ENCODE measurements around the gene LMO7.
"Not testable (repeated sequence)": the region's sequence is repeated elsewhere in the genome, so short reads cannot be mapped to it uniquely, and the experiment has no call there.

LMO7 gene

GRCh38 chr13:75702476-75702875 is 66.3 kb downstream of the LMO7 start:
- no peak for DNase-seq

GRCh38 chr13:75703769-75704168 is 67.6 kb downstream of the LMO7 start:
- no peak for DNase-seq

GRCh38 chr13:75704194-75704926 is 68.2 kb downstream of the LMO7 start:
- DNase-seq = no peak

- DNase-seq = no peak
Observed at GRCh38 chr13:75704927-75705288, 68.8 kb downstream of the LMO7 start.

GRCh38 chr13:75705395-75705794 is 69.3 kb downstream of the LMO7 start:
- DNase-seq = no peak

GRCh38 chr13:75705908-75706307 is 69.8 kb downstream of the LMO7 start:
- no peak for DNase-seq

GRCh38 chr13:75713852-75714251 is 77.7 kb downstream of the LMO7 start:
- DNase-seq = no peak

GRCh38 chr13:75715601-75716523 is 79.7 kb downstream of the LMO7 start:
- DNase-seq = no peak

- DNase-seq = no peak
Observed at GRCh38 chr13:75717525-75717924, 81.4 kb downstream of the LMO7 start.

- DNase-seq = no peak
Observed at GRCh38 chr13:75721307-75721706, 85.2 kb downstream of the LMO7 start.

GRCh38 chr13:75723901-75724300 is 87.8 kb downstream of the LMO7 start:
- no peak for DNase-seq

GRCh38 chr13:75724752-75725517 is 88.8 kb downstream of the LMO7 start:
- no peak for DNase-seq

- DNase-seq = no peak
Observed at GRCh38 chr13:75725736-75726135, 89.6 kb downstream of the LMO7 start.

GRCh38 chr13:75726306-75726705 is 90.2 kb downstream of the LMO7 start:
- no peak for DNase-seq

GRCh38 chr13:75733113-75733512 is 97.0 kb downstream of the LMO7 start:
- not testable (repeated sequence) for DNase-seq

GRCh38 chr13:75736173-75736572 is 100.0 kb downstream of the LMO7 start:
- no peak for DNase-seq

- no peak for DNase-seq
Observed at GRCh38 chr13:75738841-75739240, 102.7 kb downstream of the LMO7 start.

GRCh38 chr13:75739244-75739868 is 103.2 kb downstream of the LMO7 start:
- DNase-seq = no peak

GRCh38 chr13:75740031-75740430 is 103.9 kb downstream of the LMO7 start:
- DNase-seq = no peak

GRCh38 chr13:75743072-75743471 is 106.9 kb downstream of the LMO7 start:
- DNase-seq = not testable (repeated sequence)

- DNase-seq = no peak
Observed at GRCh38 chr13:75744127-75744526, 108.0 kb downstream of the LMO7 start.

- no peak for DNase-seq
Observed at GRCh38 chr13:75745387-75745786, 109.3 kb downstream of the LMO7 start.

GRCh38 chr13:75748874-75749273 is 112.7 kb downstream of the LMO7 start:
- DNase-seq = no peak
